Right kidney (tissue), 1 donor: Measurements from ENCODE around the gene ANKRD28.
"Not testable (repeated sequence)": the region's sequence is repeated elsewhere in the genome, so short reads cannot be mapped to it uniquely, and the experiment has no call there.

ENCODE experiments used
- DNase-seq: peaks from one replicate; pipeline ENCODE4 v3.0.0-alpha.2; 2016

ANKRD28 gene

GRCh38 chr3:15774931-15775560 is 22.7 kb downstream of the ANKRD28 start:
- not testable (repeated sequence) for DNase-seq

- no peak for DNase-seq
Measured at GRCh38 chr3:15771444-15771843, 26.3 kb downstream of the ANKRD28 start.

- no peak for DNase-seq
Measured at GRCh38 chr3:15769256-15769915, 28.4 kb downstream of the ANKRD28 start.

- no peak for DNase-seq
Measured at GRCh38 chr3:15768421-15769255, 29.1 kb downstream of the ANKRD28 start.

GRCh38 chr3:15766406-15766805 is 31.4 kb downstream of the ANKRD28 start:
- DNase-seq: no peak

GRCh38 chr3:15758295-15758694 is 39.5 kb downstream of the ANKRD28 start:
- no peak for DNase-seq

- DNase-seq: no peak
Measured at GRCh38 chr3:15757824-15758223, 40.0 kb downstream of the ANKRD28 start.

- DNase-seq: no peak
Measured at GRCh38 chr3:15756505-15756904, 41.3 kb downstream of the ANKRD28 start.

GRCh38 chr3:15755780-15756179 is 42.0 kb downstream of the ANKRD28 start:
- DNase-seq: no peak

GRCh38 chr3:15755181-15755580 is 42.6 kb downstream of the ANKRD28 start:
- no peak for DNase-seq

- no peak for DNase-seq
Measured at GRCh38 chr3:15754047-15754446, 43.7 kb downstream of the ANKRD28 start.

GRCh38 chr3:15753056-15753710 is 44.6 kb downstream of the ANKRD28 start:
- no peak for DNase-seq

GRCh38 chr3:15750879-15751278 is 46.9 kb downstream of the ANKRD28 start:
- DNase-seq: no peak

- DNase-seq: no peak
Measured at GRCh38 chr3:15750143-15750542, 47.6 kb downstream of the ANKRD28 start.

- not testable (repeated sequence) for DNase-seq
Measured at GRCh38 chr3:15745896-15746295, 51.9 kb downstream of the ANKRD28 start.

GRCh38 chr3:15744176-15744575 is 53.6 kb downstream of the ANKRD28 start:
- no peak for DNase-seq

- no peak for DNase-seq
Measured at GRCh38 chr3:15743587-15744009, 54.2 kb downstream of the ANKRD28 start.

GRCh38 chr3:15742236-15742635 is 55.5 kb downstream of the ANKRD28 start:
- not testable (repeated sequence) for DNase-seq

GRCh38 chr3:15738616-15739005 is 59.2 kb downstream of the ANKRD28 start:
- not testable (repeated sequence) for DNase-seq

GRCh38 chr3:15731024-15731423 is 66.8 kb downstream of the ANKRD28 start:
- no peak for DNase-seq

- DNase-seq: no peak
Measured at GRCh38 chr3:15728766-15729165, 69.0 kb downstream of the ANKRD28 start.

GRCh38 chr3:15726881-15727280 is 70.9 kb downstream of the ANKRD28 start:
- DNase-seq: no peak

GRCh38 chr3:15726043-15726442 is 71.7 kb downstream of the ANKRD28 start:
- DNase-seq: no peak
